Astrocyte of the spinal cord (primary cell): ENCODE measurements around the gene RASD1.

Experiments used
- DNase-seq: peaks from one replicate; pipeline ENCODE4 v3.0.0; 2011; ENCODE audit warnings: low read depth, low spot score
- H3K4me3 ChIP-seq: 2 replicates; pipeline ENCODE4 v1.5.1; 2011; ENCODE audit warnings: low read depth, mild to moderate bottlenecking, low read length, moderate library complexity
- CTCF ChIP-seq: IDR thresholded peaks from 2 replicates; pipeline ENCODE4 v1.5.1; 2012; ENCODE audit warnings: low read depth, mild to moderate bottlenecking, low read length, inconsistent platforms
- in situ Hi-C: cut with HindIII; loops from 2 replicates; pipeline ENCODE4 v1.10.0; 2017; ENCODE audit warnings: low sequenced_read_pairs

Gene RASD1

DNA sequence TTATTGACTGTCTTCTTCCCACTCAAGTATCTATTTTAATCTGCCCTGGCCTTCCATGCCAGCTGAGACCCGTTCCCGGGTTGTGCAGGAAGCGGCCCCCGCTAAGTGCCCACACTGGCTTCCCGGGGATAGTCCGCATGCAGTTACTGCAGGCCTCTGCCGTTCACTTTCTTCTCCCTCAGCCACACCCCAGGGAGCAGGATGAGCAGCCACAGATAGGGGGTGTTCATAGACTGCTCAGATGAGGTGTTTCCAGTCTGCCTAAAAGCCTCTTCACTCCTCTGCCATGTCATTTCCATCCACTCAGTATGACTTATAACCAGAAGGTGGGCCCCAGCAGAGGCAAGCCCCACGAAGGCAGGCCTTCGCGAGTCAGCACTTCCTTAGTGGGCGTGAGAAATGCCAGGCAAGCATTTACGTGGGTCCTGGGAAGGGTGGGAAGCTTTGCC is 11.7 kb downstream of the RASD1 start:
- no peak overlapping the region for H3K4me3 ChIP-seq
- in situ Hi-C loops: no loop called here
- TF ChIP-seq CTCF: no peak
- DNase-seq: no peak

GRCh38 chr17:17481860-17482259 is 14.3 kb downstream of the RASD1 start:
- no peak for TF ChIP-seq CTCF
- DNase-seq: no peak
- H3K4me3 ChIP-seq: no peak overlapping the region
- in situ Hi-C loops: no loop called here

DNA sequence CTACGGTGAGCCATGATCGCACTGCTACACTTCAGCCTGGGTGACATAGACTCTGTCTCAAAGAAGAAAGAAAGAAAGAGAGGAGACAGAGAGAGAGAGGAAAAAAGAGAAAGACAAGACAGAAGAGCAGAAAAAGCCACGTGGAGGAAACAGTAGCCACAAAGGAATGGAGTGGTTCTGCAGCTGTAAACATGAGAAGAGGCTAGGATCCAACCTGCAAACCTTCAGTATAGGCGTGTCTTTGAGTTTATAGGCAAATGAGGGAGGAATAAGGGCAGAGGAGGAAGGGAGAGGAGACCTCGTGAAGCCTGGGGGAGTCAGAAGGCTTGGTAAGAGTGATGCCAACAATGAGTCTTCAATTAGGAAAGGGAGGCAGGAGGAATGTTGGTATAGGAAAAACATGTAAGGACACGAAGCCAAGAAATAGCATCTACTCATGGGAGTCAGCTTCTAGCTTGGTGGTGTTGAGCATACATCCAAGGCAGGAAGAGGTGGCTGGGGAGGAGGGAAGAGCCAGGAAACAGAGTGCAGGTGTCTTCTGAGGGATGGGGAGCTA is 15.5 kb downstream of the RASD1 start:
- no peak overlapping the region for H3K4me3 ChIP-seq
- TF ChIP-seq CTCF: no peak
- DNase-seq: no peak
- in situ Hi-C loops: no loop called here

- in situ Hi-C loops: no loop called here
- TF ChIP-seq CTCF: no peak
- DNase-seq: no peak
- no peak overlapping the region for H3K4me3 ChIP-seq
Measured at GRCh38 chr17:17479209-17479608, 17.0 kb downstream of the RASD1 start.

GRCh38 chr17:17476865-17477467 is 19.2 kb downstream of the RASD1 start, which contains the start of gene MED9:
Gene MED9 (plus strand): TSS chr17:17477000. CDS start chr17:17477042, 42 bp downstream.
- no peak for TF ChIP-seq CTCF
- DNase-seq: peak; percentile 86
- H3K4me3 ChIP-seq: peak within 1 kb of the TSS; percentile 96
- in situ Hi-C loops: no loop called here

DNA sequence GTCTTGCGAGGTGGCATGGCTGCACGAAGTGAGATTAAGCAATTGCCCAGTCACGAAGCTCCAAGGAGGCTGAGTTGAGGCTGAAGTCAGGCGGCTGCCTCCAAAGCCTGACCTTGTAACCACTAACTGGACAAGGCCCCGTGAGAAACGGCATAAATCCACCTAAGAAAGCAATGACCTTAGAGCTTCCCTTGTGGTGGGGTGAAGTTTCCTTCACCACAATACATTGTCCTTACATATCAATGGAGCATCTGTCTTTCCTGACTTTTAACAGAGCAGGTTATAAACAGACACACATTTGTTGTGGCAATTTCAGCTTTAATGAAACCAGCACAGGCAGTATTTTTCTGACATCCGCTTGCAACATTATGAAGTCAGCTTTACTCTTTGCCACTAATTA is 21.9 kb downstream of the RASD1 start:
- no peak for TF ChIP-seq CTCF

More for the DNA sequence above, 21.9 kb downstream of the RASD1 start:
- DNase-seq: no peak
- in situ Hi-C loops: no loop called here
- no peak overlapping the region for H3K4me3 ChIP-seq
